Endodermal cell (in vitro differentiated cells): ENCODE results near the gene NBEAL2. TPM values are rescaled to one million over a fixed set of nuclear protein-coding genes. Genes with fewer than 3 reads are reported as not detected.
A peak's percentile ranks its signal among the peaks of the same experiment; 100 is the strongest.

Experiments used
- DNase-seq: peaks from one replicate; pipeline ENCODE4 v3.0.0-alpha.2; 2017
- H3K27ac ChIP-seq: 2 replicates; pipeline ENCODE4 v1.5.1; 2013; ENCODE audit warnings: mild to moderate bottlenecking, low read depth, low read length, moderate library complexity
- H3K27me3 ChIP-seq: 2 replicates; pipeline ENCODE4 v1.6.1; 2013; ENCODE audit warnings: mild to moderate bottlenecking, low read length, moderate library complexity; ENCODE audit not compliant: insufficient read depth, control insufficient read depth, poor library complexity, severe bottlenecking
- H3K36me3 ChIP-seq: 2 replicates; pipeline ENCODE4 v1.7.0; 2013; ENCODE audit warnings: mild to moderate bottlenecking, low read length, moderate library complexity; ENCODE audit not compliant: control insufficient read depth, insufficient read depth
- H3K4me1 ChIP-seq: one replicate; pipeline ENCODE4 v1.7.0; 2013; ENCODE audit warnings: low read length; ENCODE audit not compliant: control insufficient read depth, insufficient read depth
- H3K4me3 ChIP-seq: 2 replicates; pipeline ENCODE4 v1.5.1; 2013; ENCODE audit warnings: mild to moderate bottlenecking, low read length, moderate library complexity
- H3K9ac ChIP-seq: 2 replicates; pipeline ENCODE4 v1.6.1; 2013; ENCODE audit warnings: mild to moderate bottlenecking, low read length, moderate library complexity; ENCODE audit not compliant: poor library complexity, severe bottlenecking; ENCODE audit errors: extremely low read depth
- H3K9me3 ChIP-seq: 2 replicates; pipeline ENCODE4 v1.6.1; 2013; ENCODE audit warnings: mild to moderate bottlenecking, low read length, moderate library complexity; ENCODE audit not compliant: control insufficient read depth
- H3K27ac Mint-ChIP-seq: 2 replicates; pipeline ENCODE4 v1.8.0; 2020; ENCODE audit warnings: mixed read lengths
- H3K27me3 Mint-ChIP-seq: 2 replicates; pipeline ENCODE4 v1.8.0; 2021; ENCODE audit warnings: mild to moderate bottlenecking, mixed read lengths; ENCODE audit not compliant: insufficient read depth
- H3K36me3 Mint-ChIP-seq: 2 replicates; pipeline ENCODE4 v1.8.0; 2020; ENCODE audit warnings: low read depth, mixed read lengths
- H3K4me1 Mint-ChIP-seq: 2 replicates; pipeline ENCODE4 v1.8.0; 2020; ENCODE audit warnings: mixed read lengths
- H3K4me3 Mint-ChIP-seq: 2 replicates; pipeline ENCODE4 v1.8.0; 2020; ENCODE audit warnings: mild to moderate bottlenecking, moderate library complexity, mixed read lengths
- H3K9me3 Mint-ChIP-seq: 2 replicates; pipeline ENCODE4 v1.8.0; 2020; ENCODE audit warnings: mild to moderate bottlenecking, mixed read lengths
- CTCF ChIP-seq: fragments of 200-600 bp; sonication (generic); conservative IDR thresholded peaks from 2 replicates; pipeline ENCODE4 v1.5.0; 2021; ENCODE audit warnings: antibody characterized with exemption, mild to moderate bottlenecking
- WGBS, 2 experiments: methylation state at CpG; one replicate each; pipeline versions ENCODE4 v1.1.5 to v1.1.7; 2013; ENCODE audit warnings: missing lambda C conversion rate in 2 of 2, mixed read lengths in 1 of 2; ENCODE audit not compliant: insufficient coverage in 1 of 2, insufficient read length in 1 of 2; 5-methylcytosine and 5-hydroxymethylcytosine counted together
- total RNA-seq, 2 donors: library from RNA; stranded (reverse); fragmentation: NEBNext Ultra II Directional in 1 of 2; extraction: Animal tissue kit (Norgen Biotek cat#: 25700) in 1 of 2; gene quantifications; 2 replicates in 1 of 2; 3 replicates in 1 of 2; pipeline ENCODE4 v1.2.1, GENCODE V29; 2021

NBEAL2 gene
- total RNA-seq, 2 donors from 2014 or later = 59.2 to 64.0 TPM

- H3K27me3 Mint-ChIP-seq = no peaks in the 10 kb centered on the region
- 94 to 95% methylated on average over 14 to 16 of the region's 16 CpGs for WGBS, 2 experiments
- no peak overlapping the region for H3K27ac Mint-ChIP-seq
- Histone ChIP-seq H3K4me1 (no peaks in the 10 kb centered on the region), H3K27ac (no peak overlapping the region), H3K9ac (no peak overlapping the region), H3K36me3 (peaks cover 39% of the 10 kb centered on the region), H3K4me3 (no peak overlapping the region), H3K9me3 (no peaks in the 10 kb centered on the region), H3K27me3 (no peaks in the 10 kb centered on the region)
- DNase-seq = no peak
- peaks cover 3% of the 10 kb centered on the region for H3K4me1 Mint-ChIP-seq
- peaks cover 46% of the 10 kb centered on the region for H3K36me3 Mint-ChIP-seq
- H3K9me3 Mint-ChIP-seq = no peaks in the 10 kb centered on the region
- no peak for TF ChIP-seq CTCF
- H3K4me3 Mint-ChIP-seq = no peak overlapping the region
These were observed 22.3 kb downstream of the NBEAL2 start for GRCh38 chr3:47001731-47002170.

GRCh38 chr3:47002171-47003055, 22.9 kb downstream of the NBEAL2 start:
- H3K36me3 Mint-ChIP-seq = peaks cover 50% of the 10 kb centered on the region
- DNase-seq = peak; percentile 90
- H3K27ac Mint-ChIP-seq = no peak overlapping the region
- no peak overlapping the region for H3K4me3 ChIP-seq
- H3K27me3 ChIP-seq = no peaks in the 10 kb centered on the region
- no peaks in the 10 kb centered on the region for H3K9me3 Mint-ChIP-seq
- H3K36me3 ChIP-seq = peaks cover 40% of the 10 kb centered on the region
- 90 to 94% methylated on average over 14 to 35 of the region's 35 CpGs for WGBS, 2 experiments
- no peak overlapping the region for H3K4me3 Mint-ChIP-seq
- TF ChIP-seq CTCF = peak; percentile 71
- no peak overlapping the region for H3K27ac ChIP-seq
- H3K4me1 Mint-ChIP-seq = peaks cover 3% of the 10 kb centered on the region
- H3K4me1 ChIP-seq = no peaks in the 10 kb centered on the region
- no peaks in the 10 kb centered on the region for H3K27me3 Mint-ChIP-seq
- H3K9ac ChIP-seq = no peak overlapping the region
- H3K9me3 ChIP-seq = no peaks in the 10 kb centered on the region

- Histone ChIP-seq H3K27me3 (no peaks in the 10 kb centered on the region), H3K9me3 (no peaks in the 10 kb centered on the region), H3K9ac (no peak overlapping the region), H3K27ac (no peak overlapping the region), H3K4me1 (no peaks in the 10 kb centered on the region), H3K4me3 (no peak overlapping the region), H3K36me3 (peaks cover 40% of the 10 kb centered on the region)
- no peak overlapping the region for H3K27ac Mint-ChIP-seq
- no peaks in the 10 kb centered on the region for H3K27me3 Mint-ChIP-seq
- TF ChIP-seq CTCF = no peak
- DNase-seq = no peak
- H3K9me3 Mint-ChIP-seq = no peaks in the 10 kb centered on the region
- WGBS, 2 experiments = 89 to 95% methylated on average over 7 to 10 of the region's 10 CpGs
- H3K4me3 Mint-ChIP-seq = no peak overlapping the region
- peaks cover 50% of the 10 kb centered on the region for H3K36me3 Mint-ChIP-seq
- H3K4me1 Mint-ChIP-seq = peaks cover 3% of the 10 kb centered on the region
These were observed 23.6 kb downstream of the NBEAL2 start for GRCh38 chr3:47003056-47003410.
